ENCODE results near the gene HPS4.

DNA sequence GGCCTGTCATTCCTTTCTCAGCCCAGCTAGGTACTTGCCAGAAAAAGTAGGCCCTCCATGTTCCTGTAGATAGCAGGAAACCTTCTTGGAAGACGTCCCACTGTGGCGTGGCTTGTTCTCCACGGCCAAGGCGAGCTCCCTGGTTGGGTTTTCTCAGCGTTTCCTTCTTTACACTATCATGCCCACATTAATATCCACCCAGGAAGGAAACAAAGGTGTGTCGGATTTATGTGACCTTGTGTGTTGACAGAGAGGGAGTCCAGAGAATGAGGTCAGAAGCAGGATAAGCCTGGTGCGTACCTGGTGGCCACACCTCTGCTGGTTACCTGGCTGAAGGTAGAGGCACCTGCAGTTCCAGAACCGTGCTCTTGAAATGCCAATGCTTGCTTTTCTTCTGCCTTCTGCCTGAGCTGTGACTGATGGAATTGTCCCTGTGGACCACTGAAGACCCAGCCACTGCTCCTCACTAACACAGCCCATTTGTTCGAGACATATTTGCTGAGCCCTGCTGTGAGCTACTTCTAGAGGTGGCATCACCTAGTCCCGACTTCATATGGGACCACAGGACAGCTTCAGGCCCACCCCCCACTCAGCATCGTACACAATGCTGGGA, 46.6 kb downstream of the HPS4 start:
- TF ChIP-seq POLR2AphosphoS5 (IDR thresholded peaks at IDR 0.05) (peak in 2 of 3 donors; percentile 71 to 85), POLR2A (IDR thresholded peaks at IDR 0.05) (no peak)
- TF ChIP-seq, protein P1, sequence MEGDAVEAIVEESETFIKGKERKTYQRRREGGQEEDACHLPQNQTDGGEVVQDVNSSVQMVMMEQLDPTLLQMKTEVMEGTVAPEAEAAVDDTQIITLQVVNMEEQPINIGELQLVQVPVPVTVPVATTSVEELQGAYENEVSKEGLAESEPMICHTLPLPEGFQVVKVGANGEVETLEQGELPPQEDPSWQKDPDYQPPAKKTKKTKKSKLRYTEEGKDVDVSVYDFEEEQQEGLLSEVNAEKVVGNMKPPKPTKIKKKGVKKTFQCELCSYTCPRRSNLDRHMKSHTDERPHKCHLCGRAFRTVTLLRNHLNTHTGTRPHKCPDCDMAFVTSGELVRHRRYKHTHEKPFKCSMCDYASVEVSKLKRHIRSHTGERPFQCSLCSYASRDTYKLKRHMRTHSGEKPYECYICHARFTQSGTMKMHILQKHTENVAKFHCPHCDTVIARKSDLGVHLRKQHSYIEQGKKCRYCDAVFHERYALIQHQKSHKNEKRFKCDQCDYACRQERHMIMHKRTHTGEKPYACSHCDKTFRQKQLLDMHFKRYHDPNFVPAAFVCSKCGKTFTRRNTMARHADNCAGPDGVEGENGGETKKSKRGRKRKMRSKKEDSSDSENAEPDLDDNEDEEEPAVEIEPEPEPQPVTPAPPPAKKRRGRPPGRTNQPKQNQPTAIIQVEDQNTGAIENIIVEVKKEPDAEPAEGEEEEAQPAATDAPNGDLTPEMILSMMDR (IDR thresholded peaks at IDR 0.05), result peak in 2 of 7 experiments; percentile 7 to 35

Data from stomach (tissue), 4 donors.